Immature natural killer cell (primary cell): ENCODE measurements around the gene UBTD2. TPM values are rescaled to one million over a fixed set of nuclear protein-coding genes. Genes with fewer than 3 reads are reported as not detected.
A peak's percentile ranks its signal among the peaks of the same experiment; 100 is the strongest.

Source experiments
- DNase-seq, 3 donors: peaks; one replicate each; pipeline ENCODE4 v3.0.0; 2022; ENCODE audit warnings: mixed read lengths in 1 of 3
- H3K27ac Mint-ChIP-seq, 6 donors: one replicate each; pipeline ENCODE4 v1.8.0; 2020; ENCODE audit warnings: mixed read lengths in 6 of 6, mild to moderate bottlenecking in 5 of 6, inconsistent platforms in 4 of 6, moderate library complexity in 3 of 6
- H3K27me3 Mint-ChIP-seq, 3 donors: one replicate each; pipeline ENCODE4 v1.8.0; 2020 to 2021; ENCODE audit warnings: low read depth in 3 of 3, mild to moderate bottlenecking in 3 of 3, mixed read lengths in 3 of 3, moderate library complexity in 3 of 3, inconsistent platforms in 1 of 3
- H3K36me3 Mint-ChIP-seq, 3 donors: one replicate each; pipeline ENCODE4 v1.8.0; 2020; ENCODE audit warnings: mixed read lengths in 3 of 3, inconsistent platforms in 2 of 3, mild to moderate bottlenecking in 2 of 3
- H3K4me1 Mint-ChIP-seq, 2 donors: one replicate each; pipeline ENCODE4 v1.8.0; 2020; ENCODE audit warnings: inconsistent platforms in 2 of 2, mild to moderate bottlenecking in 2 of 2, mixed read lengths in 2 of 2, moderate library complexity in 1 of 2
- H3K4me3 Mint-ChIP-seq, 5 donors: one replicate each; pipeline ENCODE4 v1.8.0; 2020; ENCODE audit warnings: mild to moderate bottlenecking in 5 of 5, mixed read lengths in 5 of 5, inconsistent platforms in 3 of 5, moderate library complexity in 3 of 5
- H3K9me3 Mint-ChIP-seq, 6 donors: one replicate each; pipeline ENCODE4 v1.8.0; 2020; ENCODE audit warnings: mild to moderate bottlenecking in 6 of 6, mixed read lengths in 6 of 6, inconsistent platforms in 4 of 6, moderate library complexity in 3 of 6
- polyA plus RNA-seq, 3 donors: library from polyadenylated mRNA; unstranded; fragments of 300-500 nt; fragmentation: Illumina TruSeq; gene quantifications; one replicate each; pipeline ENCODE4 v1.2.3, GENCODE V29; 2021

UBTD2 gene
- polyA plus RNA-seq, 3 donors from 2014 or later, result 1.5 TPM

GRCh38 chr5:172164769-172165212 lies 118.8 kb downstream of the UBTD2 start:
- H3K4me3 Mint-ChIP-seq, result peak overlapping the region in 4 of 5 donors; percentile 36 to 49 (median 42)
- DNase-seq, result no peak
- peak overlapping the region; percentile 57 to 100 (median 84) for H3K27ac Mint-ChIP-seq
- H3K27me3 Mint-ChIP-seq, result peaks cover 0 to 5% (median 1%) of the 10 kb centered on the region in 3 donors
- peaks cover 95 to 99% of the 10 kb centered on the region in 2 donors for H3K4me1 Mint-ChIP-seq
- peaks cover 0 to 3% (median 0%) of the 10 kb centered on the region in 3 donors for H3K36me3 Mint-ChIP-seq
- no peaks in the 10 kb centered on the region for H3K9me3 Mint-ChIP-seq

- Mint-ChIP-seq H3K36me3 (peaks cover 0 to 3% (median 0%) of the 10 kb centered on the region in 3 donors), H3K9me3 (no peaks in the 10 kb centered on the region), H3K27ac (peak overlapping the region; percentile 70 to 90 (median 86)), H3K27me3 (peaks cover 0 to 5% (median 1%) of the 10 kb centered on the region in 3 donors), H3K4me1 (peaks cover 95 to 96% of the 10 kb centered on the region in 2 donors), H3K4me3 (peak overlapping the region; percentile 21 to 66 (median 49))
- no peak for DNase-seq
Measured at GRCh38 chr5:172163346-172163745, 120.2 kb downstream of the UBTD2 start.

DNA sequence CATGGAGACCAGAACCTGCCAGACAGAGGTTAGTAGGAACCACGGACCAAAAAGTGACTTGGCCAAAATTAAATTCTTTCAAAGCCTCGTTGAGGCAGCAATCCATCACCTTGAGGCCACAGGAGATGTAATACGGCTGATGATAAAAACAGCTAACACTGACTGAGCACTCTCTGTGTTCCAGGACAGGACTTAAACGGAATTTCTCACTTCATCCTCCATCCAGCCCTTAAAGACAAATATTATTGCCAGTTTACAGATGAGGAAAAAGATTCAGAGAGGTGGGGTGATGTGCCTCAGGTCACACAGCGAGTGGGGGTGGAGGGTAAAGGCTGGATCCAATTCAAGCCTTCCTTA lies 120.6 kb downstream of the UBTD2 start:
- Mint-ChIP-seq H3K27me3 (peaks cover 0 to 5% (median 1%) of the 10 kb centered on the region in 3 donors), H3K9me3 (no peaks in the 10 kb centered on the region), H3K4me3 (peak overlapping the region; percentile 21 to 66 (median 49)), H3K27ac (peak overlapping the region; percentile 70 to 90 (median 86)), H3K36me3 (peaks cover 0 to 6% (median 0%) of the 10 kb centered on the region in 3 donors), H3K4me1 (peaks cover 95 to 96% of the 10 kb centered on the region in 2 donors)
- DNase-seq, result no peak

- H3K4me3 Mint-ChIP-seq, result peak overlapping the region in 4 of 5 donors; percentile 28 to 69 (median 66)
- peaks cover 94 to 95% of the 10 kb centered on the region in 2 donors for H3K4me1 Mint-ChIP-seq
- no peak for DNase-seq
- H3K9me3 Mint-ChIP-seq, result no peaks in the 10 kb centered on the region
- peaks cover 0 to 5% (median 1%) of the 10 kb centered on the region in 3 donors for H3K27me3 Mint-ChIP-seq
- H3K27ac Mint-ChIP-seq, result peak overlapping the region; percentile 70 to 90 (median 86)
- peaks cover 0 to 7% (median 0%) of the 10 kb centered on the region in 3 donors for H3K36me3 Mint-ChIP-seq
Measured at GRCh38 chr5:172162323-172162986, 121.1 kb downstream of the UBTD2 start.

DNA sequence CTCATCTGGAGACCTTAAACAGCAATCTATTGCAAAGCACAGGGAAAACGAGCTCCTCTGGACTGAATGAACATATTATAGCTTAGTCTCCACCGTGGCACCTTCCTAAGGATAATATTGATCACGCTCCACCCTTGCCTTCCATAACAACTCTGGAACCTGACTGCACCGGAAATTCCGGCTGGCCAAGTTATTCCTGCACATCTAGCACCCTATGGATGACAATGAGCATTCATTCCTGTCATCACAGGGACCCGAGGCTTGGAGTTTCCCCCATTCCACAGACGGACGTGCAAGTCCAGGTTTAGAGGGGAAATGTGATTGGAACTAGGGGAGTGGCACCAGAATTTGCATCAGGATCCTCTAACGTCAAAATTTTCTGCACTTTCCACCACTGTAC lies 123.1 kb downstream of the UBTD2 start:
- Mint-ChIP-seq H3K4me3 (peak overlapping the region; percentile 40 to 76 (median 58)), H3K27ac (peak overlapping the region; percentile 74 to 95 (median 84)), H3K9me3 (no peaks in the 10 kb centered on the region), H3K27me3 (peaks cover 0 to 5% (median 1%) of the 10 kb centered on the region in 3 donors), H3K36me3 (peaks cover 4 to 11% (median 5%) of the 10 kb centered on the region in 3 donors), H3K4me1 (peaks cover 92 to 93% of the 10 kb centered on the region in 2 donors)
- no peak for DNase-seq

Other genes starting within 250 kb of the UBTD2 start
- 100 to 1,000 TPM in 1 of 3 donors, 10 to 100 TPM in 2; 24.8 to 274 (median 54.9) TPM for gene STK10, start 95.5 kb downstream of the UBTD2 start, polyA plus RNA-seq
- gene EFCAB9, start 89.6 kb downstream of the UBTD2 start, polyA plus RNA-seq, result not detected
- gene SH3PXD2B, start 170.8 kb upstream of the UBTD2 start, polyA plus RNA-seq, result not detected